Anterior cingulate cortex (tissue), 58 donors: ENCODE data around the gene OR1K1.
"Not testable (repeated sequence)": the region's sequence is repeated elsewhere in the genome, so short reads cannot be mapped to it uniquely, and the experiment has no call there.

Experiments
- DNase-seq, 58 donors: peaks; one replicate each; lab custom pipeline; 2025; lab: John Stamatoyannopoulos, UW

OR1K1 gene

GRCh38 chr9:122800066-122801060 is at the start of gene OR1K1:
OR1K1 (plus strand) TSS chr9:122800123; CDS start chr9:122800123, 0 bp downstream.
- no peak for DNase-seq

DNA sequence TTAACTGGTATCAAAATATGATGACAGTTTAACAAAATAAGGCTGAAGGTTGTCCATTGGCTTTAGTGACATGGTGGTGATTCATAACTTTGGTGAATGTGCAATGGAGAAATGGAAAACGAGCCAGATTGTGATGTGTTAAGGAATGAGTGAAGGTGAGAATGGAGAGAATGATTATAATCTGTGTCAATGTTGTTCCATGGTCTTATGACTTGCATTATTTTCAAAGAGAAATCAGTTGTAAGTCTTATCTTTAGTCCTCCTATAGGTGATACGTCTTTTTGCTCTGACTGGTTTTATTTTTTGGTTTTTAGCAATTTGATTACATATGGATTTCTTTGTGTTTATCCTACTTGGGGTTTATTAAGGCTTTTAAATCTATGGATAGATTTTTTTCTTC is 45.1 kb upstream of the OR1K1 start:
- no peak for DNase-seq

DNA sequence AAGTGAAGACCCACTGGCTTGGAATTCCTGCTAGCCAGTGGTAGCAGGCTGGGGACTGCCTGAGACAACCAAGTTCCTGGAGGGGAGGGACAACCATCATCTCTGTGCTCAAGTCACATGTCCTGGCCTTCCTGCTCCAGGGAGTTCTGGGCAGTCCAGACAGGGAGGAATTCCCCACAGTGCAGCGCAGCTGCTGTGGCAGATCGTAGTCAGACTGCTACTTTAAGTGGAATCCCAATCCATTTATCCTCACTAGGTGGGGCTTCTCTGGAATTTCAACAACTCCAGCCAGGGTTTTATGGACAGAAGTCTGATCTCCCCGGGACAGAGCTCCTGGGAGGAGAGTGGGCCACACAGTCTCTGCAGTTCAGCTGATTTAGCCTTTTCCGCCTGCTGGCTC is 32.1 kb upstream of the OR1K1 start:
- no peak for DNase-seq

GRCh38 chr9:122777052-122777451 is 22.9 kb upstream of the OR1K1 start:
- DNase-seq = no peak

DNA sequence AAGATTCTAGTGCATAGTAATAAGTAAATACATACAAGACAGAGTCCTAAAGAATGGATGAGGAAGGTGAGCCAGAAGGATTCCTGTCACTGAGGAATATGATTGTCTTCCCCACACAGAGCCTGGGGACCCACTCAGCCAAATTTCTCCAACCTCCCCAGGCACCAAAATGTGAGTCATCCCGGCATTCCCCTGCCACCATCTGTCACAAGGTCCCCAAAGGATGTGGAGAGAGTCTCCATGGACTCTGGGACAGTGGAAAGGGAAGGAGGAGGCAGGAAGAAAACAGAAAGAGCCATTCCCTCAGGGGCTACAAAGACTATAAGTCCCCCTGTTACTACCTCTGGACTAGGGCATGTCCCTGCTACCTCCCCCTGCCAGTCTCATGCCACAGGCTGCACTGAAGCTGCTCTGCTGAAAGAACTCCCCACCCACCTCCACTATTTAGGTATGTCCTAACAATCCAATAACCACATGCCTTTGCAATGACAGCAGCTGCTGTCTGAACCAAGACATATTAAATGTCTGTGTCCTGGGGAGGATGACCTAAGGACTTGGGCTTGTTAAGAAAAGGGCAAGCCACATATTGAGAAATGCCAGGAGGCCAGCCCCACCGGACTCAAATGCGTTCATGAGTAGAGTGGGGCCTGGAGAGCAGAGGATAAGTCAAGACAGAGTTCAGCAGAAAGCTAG is 21.8 kb upstream of the OR1K1 start:
- DNase-seq = no peak

- DNase-seq = no peak
Observed at GRCh38 chr9:122779181-122779580, 20.7 kb upstream of the OR1K1 start.

- no peak for DNase-seq
Observed at GRCh38 chr9:122780026-122780425, 19.9 kb upstream of the OR1K1 start.

DNA sequence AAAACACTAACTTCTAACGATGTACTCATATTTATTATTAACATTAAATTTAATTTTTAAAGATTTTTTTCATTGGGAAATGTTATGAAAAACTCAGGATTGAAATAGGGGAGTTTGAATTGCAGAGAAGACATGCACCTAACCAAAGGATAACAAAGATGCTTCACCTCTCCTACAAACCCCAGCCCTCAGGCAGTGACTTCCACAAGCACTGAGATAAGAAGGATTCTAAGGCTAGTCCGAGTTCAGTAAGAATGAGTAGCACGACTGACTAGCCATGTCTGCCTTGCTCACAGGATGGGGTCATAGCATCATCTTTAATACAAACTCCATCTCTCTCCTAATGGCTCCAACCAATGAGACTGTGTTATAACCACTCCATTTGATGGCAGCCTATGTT is 18.3 kb upstream of the OR1K1 start:
- DNase-seq = no peak

GRCh38 chr9:122785269-122785668 is 14.7 kb upstream of the OR1K1 start:
- no peak for DNase-seq

DNA sequence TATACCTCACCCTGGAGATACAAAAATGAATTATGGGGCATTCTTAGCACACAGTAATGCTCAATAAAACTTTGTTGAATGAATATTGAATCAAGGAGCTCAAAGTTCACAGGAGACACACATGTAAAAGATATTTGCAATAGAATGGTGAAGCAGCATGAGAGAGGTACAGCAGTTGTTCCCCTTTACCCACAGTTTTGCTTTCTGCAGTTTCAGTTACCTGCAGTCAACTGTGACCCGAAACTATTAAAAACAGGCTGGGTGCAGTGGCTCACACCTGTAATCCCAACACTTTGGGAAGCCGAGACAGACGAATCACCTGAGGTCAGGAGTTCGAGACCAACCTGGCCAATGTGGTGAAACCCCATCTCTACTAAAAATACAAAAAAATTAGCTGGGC is 13.6 kb upstream of the OR1K1 start:
- DNase-seq = no peak

DNA sequence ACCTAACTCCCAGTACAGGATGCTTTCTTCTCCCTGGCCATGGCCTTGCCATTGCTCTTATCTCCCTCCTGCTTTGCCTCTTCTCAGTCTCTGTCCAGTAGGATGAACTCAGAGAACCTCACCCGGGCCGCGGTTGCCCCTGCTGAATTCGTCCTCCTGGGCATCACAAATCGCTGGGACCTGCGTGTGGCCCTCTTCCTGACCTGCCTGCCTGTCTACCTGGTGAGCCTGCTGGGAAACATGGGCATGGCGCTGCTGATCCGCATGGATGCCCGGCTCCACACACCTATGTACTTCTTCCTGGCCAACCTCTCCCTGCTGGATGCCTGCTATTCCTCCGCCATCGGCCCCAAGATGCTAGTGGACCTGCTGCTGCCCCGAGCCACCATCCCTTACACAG is 11.1 kb upstream of the OR1K1 start, which contains the start of gene OR5C1:
Gene OR5C1, plus strand, starts transcription at position 103 of the 400 bp plus-strand sequence. Its CDS starts 0 bp downstream, at position 103.
- no peak for DNase-seq

GRCh38 chr9:122789256-122790046 is 10.5 kb upstream of the OR1K1 start:
- no peak for DNase-seq

- no peak for DNase-seq
Observed at GRCh38 chr9:122791872-122792669, 7.9 kb upstream of the OR1K1 start.

DNA sequence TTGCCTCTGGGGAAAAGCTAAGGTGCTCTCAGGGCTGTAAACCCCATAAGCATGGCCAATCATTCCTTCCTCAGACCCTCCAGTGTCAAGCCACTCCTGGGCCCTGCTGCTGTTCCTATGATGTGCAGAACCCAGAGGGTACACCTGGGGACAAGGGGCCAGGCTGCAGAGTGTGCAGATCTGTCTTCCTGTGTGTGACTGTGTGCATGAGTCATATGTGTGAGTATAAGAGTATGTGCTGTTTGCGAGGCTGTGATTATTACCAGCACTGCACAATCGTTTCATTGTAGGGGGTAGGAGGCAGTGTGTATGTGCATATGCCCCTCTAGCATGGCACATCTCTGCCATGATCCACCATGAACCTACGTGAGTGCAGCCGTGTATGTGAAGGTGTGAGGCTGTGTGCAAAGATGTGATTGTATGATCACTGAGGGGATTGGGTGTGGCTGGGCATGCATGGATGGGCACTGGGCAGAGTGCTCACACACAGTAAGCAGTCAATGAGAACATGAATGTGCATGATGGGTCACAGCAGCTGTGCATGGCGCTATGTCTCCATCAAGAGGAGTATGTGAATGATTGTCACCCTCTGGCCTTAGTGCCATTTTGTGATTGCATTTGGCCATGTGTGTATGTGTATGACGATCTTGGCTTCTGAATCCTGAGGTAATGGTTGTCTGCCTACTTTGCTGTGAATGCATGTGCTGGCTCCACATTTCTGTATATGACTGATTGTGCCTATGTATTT is 2.4 kb upstream of the OR1K1 start:
- DNase-seq = no peak

- no peak for DNase-seq
Observed at GRCh38 chr9:122806661-122807060, 6.7 kb downstream of the OR1K1 start.

DNA sequence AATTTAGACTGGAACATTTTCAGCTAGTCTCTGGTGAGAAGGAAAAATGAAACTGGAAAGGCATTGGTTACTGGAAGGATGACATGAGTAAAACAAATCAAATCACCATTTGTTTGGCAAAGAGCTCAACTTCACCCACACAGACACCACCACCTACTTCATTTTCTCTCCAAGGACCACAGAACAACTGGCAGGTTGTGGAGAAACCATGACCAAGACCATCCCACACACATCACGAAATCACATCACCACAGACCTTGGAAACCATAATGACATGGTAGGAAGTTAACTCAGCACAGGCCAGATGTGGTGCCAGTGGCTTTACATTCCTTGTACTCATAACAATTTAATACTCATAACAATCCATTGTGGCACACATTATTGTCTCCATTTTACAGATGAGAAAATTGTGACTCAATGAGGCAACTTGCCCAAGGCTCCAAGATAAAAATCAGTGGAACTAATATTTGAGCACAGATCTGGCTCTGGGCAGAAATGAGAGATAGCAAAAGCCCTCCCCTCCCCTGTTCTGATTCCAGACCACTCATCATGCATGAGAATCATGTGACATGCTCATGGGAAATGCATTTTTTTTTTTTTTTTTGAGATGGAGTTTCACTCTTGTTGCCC is 7.5 kb downstream of the OR1K1 start:
- DNase-seq = peak in 8 of 58 donors; percentile 6 to 69 (median 28)

DNA sequence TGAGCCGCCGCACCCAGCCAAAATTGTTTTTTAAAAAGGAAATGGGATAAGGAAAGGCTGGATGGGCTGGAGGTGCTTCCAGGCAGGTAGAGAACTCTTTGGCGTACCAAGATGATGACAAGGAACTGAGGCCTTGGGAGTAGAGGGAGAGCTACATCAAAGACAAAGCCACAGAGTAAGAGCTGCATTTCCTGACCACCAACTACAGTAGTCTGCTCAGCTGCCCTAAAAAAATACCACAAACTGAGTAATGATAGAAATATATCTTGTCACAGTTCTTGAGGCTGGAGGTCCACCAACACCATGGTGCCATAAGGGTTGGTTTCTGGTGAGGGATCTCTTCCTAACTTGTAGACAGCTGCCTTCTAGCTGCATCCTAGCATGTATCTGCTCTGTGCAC is 8.2 kb downstream of the OR1K1 start:
- DNase-seq = no peak

DNA sequence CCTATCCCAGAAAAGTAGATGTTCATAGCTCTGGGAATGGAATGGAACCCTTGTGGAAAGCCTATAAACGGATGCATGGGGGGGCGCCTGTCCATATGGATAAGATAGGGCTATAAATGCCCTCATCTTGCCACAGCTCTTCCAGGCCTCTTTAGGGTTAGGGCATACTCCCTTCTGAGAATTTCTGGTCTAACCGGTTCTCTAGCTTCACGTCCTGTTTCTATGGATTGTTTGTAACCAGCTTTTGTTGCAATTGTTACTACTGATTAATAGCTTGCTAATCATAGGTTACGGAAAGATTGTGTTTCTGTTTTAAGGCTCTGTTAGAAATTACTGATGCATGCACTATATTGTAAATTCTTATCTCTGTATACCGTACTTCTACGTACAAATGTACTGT is 9.3 kb downstream of the OR1K1 start:
- not testable (repeated sequence) for DNase-seq
